GM12878 (cell line): ENCODE measurements around the gene SGSM2.

ENCODE experiments used
- EZH2 ChIP-seq: IDR thresholded peaks from 2 replicates; pipeline ENCODE4 v1.6.1; 2012; ENCODE audit warnings: low read depth, mild to moderate bottlenecking, control low read depth, inconsistent platforms, low read length, borderline replicate concordance; ENCODE audit not compliant: control insufficient read depth
- JUNB ChIP-seq: IDR thresholded peaks from 2 replicates; pipeline ENCODE4 v1.6.1; 2016; ENCODE audit warnings: antibody characterized with exemption, mild to moderate bottlenecking
- MXI1 ChIP-seq: fragments of 150-350 bp; IDR thresholded peaks from 2 replicates; pipeline ENCODE4 v1.6.1; 2011; ENCODE audit warnings: low read depth, mild to moderate bottlenecking, inconsistent platforms, low read length, improper control_type of control experiment
- POLR2AphosphoS5 ChIP-seq: IDR thresholded peaks from 2 replicates; pipeline ENCODE4 v1.6.1; 2011; ENCODE audit warnings: mild to moderate bottlenecking, low read length, inconsistent platforms
- RAD21 ChIP-seq: IDR thresholded peaks from 2 replicates; pipeline ENCODE4 v1.6.1; 2011; ENCODE audit warnings: mild to moderate bottlenecking, low read depth, low read length, moderate library complexity; ENCODE audit not compliant: insufficient read depth
- RCOR1 ChIP-seq: conservative IDR thresholded peaks from 2 replicates; pipeline ENCODE4 v1.6.1; 2012; ENCODE audit warnings: low read depth, low read length, improper control_type of control experiment
- RFX5 ChIP-seq: IDR thresholded peaks from 2 replicates; pipeline ENCODE4 v1.6.1; 2011; ENCODE audit warnings: low read depth, low read length, improper control_type of control experiment
- TAF1 ChIP-seq: IDR thresholded peaks from 2 replicates; pipeline ENCODE4 v1.6.1; 2011; ENCODE audit warnings: mild to moderate bottlenecking, low read depth, low read length, borderline replicate concordance
- YY1 ChIP-seq: IDR thresholded peaks from 2 replicates; pipeline ENCODE4 v1.6.1; 2011; ENCODE audit warnings: low read depth, mild to moderate bottlenecking, low read length
- TF ChIP-seq, protein P1 (sequence below), 3 experiments: IDR thresholded peaks in 2 of 3; conservative IDR thresholded peaks in 1 of 3; 2 replicates each; pipeline ENCODE4 v1.5.1; 2011; ENCODE audit warnings: low read depth in 3 of 3, low read length in 3 of 3, mild to moderate bottlenecking in 3 of 3, control low read depth in 2 of 3, moderate library complexity in 2 of 3, inconsistent platforms in 1 of 3, mixed read lengths in 1 of 3; ENCODE audit not compliant: control insufficient read depth in 2 of 3, insufficient read depth in 1 of 3; ENCODE audit errors: extremely low read depth in 1 of 3
- TF ChIP-seq, protein P2 (sequence below): IDR thresholded peaks from 2 replicates; pipeline ENCODE4 v1.6.1; 2011; ENCODE audit warnings: low read depth, low read length, improper control_type of control experiment, borderline replicate concordance

DNA sequence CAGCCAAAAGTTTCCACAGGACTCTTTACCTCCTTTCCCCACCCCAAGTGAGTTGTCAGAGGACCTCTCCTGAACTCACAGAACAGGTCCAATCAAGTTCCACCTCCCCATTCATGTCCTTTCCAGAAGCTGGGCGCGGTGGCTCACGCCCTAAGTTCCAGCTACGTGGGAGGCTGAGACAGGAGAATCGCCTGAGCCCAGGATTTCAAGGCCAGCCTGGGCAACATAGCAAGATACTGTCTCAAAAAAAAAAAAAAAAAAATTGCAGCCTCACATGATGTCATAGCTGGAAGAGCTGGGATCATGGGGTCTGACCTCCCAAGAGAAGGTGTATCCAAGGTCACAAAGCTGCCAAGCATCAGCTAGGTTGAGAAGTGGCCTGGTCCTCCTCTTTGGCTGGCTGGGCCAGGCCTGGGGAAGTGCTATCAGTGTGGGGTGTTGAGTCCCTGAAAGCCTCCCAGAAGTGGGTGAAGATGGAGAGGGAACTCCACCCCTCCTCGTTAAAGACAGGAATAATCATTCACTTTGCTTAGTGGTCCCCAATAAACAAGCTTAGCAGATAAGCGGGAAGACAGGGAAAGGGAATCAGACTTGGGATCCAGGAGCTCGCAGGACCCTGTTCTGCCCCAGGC lies 69.1 kb downstream of the SGSM2 start:
- TF ChIP-seq TAF1 (no peak), RAD21 (no peak), POLR2AphosphoS5 (no peak), YY1 (no peak), RCOR1 (no peak), MXI1 (no peak), RFX5 (no peak), JUNB (no peak), EZH2 (no peak)
- TF ChIP-seq, protein P1, sequence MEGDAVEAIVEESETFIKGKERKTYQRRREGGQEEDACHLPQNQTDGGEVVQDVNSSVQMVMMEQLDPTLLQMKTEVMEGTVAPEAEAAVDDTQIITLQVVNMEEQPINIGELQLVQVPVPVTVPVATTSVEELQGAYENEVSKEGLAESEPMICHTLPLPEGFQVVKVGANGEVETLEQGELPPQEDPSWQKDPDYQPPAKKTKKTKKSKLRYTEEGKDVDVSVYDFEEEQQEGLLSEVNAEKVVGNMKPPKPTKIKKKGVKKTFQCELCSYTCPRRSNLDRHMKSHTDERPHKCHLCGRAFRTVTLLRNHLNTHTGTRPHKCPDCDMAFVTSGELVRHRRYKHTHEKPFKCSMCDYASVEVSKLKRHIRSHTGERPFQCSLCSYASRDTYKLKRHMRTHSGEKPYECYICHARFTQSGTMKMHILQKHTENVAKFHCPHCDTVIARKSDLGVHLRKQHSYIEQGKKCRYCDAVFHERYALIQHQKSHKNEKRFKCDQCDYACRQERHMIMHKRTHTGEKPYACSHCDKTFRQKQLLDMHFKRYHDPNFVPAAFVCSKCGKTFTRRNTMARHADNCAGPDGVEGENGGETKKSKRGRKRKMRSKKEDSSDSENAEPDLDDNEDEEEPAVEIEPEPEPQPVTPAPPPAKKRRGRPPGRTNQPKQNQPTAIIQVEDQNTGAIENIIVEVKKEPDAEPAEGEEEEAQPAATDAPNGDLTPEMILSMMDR (IDR thresholded peaks at IDR 0.05 in 2 of 3, conservative IDR thresholded peaks at IDR 0.05 in 1 of 3; ENCODE audit: control insufficient read depth in 2 of 3, extremely low read depth in 1 of 3, insufficient read depth in 1 of 3, low read depth in 3 of 3, low read length in 3 of 3), result no peak
- TF ChIP-seq, protein P2, sequence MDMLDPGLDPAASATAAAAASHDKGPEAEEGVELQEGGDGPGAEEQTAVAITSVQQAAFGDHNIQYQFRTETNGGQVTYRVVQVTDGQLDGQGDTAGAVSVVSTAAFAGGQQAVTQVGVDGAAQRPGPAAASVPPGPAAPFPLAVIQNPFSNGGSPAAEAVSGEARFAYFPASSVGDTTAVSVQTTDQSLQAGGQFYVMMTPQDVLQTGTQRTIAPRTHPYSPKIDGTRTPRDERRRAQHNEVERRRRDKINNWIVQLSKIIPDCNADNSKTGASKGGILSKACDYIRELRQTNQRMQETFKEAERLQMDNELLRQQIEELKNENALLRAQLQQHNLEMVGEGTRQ, result no peak
